ENCODE results near the gene CRTAP.

Gene CRTAP

GRCh38 chr3:33167284-33167683, 53.5 kb downstream of the CRTAP start:
- H3K27me3 ChIP-seq (ENCODE audit: control insufficient read depth in 5 of 5, insufficient read depth in 4 of 5, low read length in 5 of 5) = no peaks in the 10 kb centered on the region
- no peaks in the 10 kb centered on the region for H3K36me3 ChIP-seq (ENCODE audit: control insufficient read depth in 5 of 5, insufficient read depth in 5 of 5, low read length in 5 of 5)
- no peak overlapping the region for H3K9ac ChIP-seq (ENCODE audit: low read length in 5 of 5)
- no peaks in the 10 kb centered on the region for H3K4me1 ChIP-seq (ENCODE audit: control insufficient read depth in 5 of 5, insufficient read depth in 5 of 5, low read length in 5 of 5)
- no peak overlapping the region for H3K27ac ChIP-seq (ENCODE audit: low read depth, low read length)
- no peaks in the 10 kb centered on the region for H3K9me3 ChIP-seq (ENCODE audit: control insufficient read depth in 5 of 5, low read length in 5 of 5)
- H3K4me3 ChIP-seq (ENCODE audit: low read depth in 1 of 5, low read length in 5 of 5) = no peak overlapping the region

GRCh38 chr3:33167716-33168336, 54.0 kb downstream of the CRTAP start:
- H3K9ac ChIP-seq (ENCODE audit: low read length in 5 of 5) = no peak overlapping the region
- H3K27me3 ChIP-seq (ENCODE audit: control insufficient read depth in 5 of 5, insufficient read depth in 4 of 5, low read length in 5 of 5) = no peaks in the 10 kb centered on the region
- H3K27ac ChIP-seq (ENCODE audit: low read depth, low read length) = no peak overlapping the region
- H3K4me3 ChIP-seq (ENCODE audit: low read depth in 1 of 5, low read length in 5 of 5) = no peak overlapping the region
- no peaks in the 10 kb centered on the region for H3K9me3 ChIP-seq (ENCODE audit: control insufficient read depth in 5 of 5, low read length in 5 of 5)
- no peaks in the 10 kb centered on the region for H3K36me3 ChIP-seq (ENCODE audit: control insufficient read depth in 5 of 5, insufficient read depth in 5 of 5, low read length in 5 of 5)
- H3K4me1 ChIP-seq (ENCODE audit: control insufficient read depth in 5 of 5, insufficient read depth in 5 of 5, low read length in 5 of 5) = no peaks in the 10 kb centered on the region

DNA sequence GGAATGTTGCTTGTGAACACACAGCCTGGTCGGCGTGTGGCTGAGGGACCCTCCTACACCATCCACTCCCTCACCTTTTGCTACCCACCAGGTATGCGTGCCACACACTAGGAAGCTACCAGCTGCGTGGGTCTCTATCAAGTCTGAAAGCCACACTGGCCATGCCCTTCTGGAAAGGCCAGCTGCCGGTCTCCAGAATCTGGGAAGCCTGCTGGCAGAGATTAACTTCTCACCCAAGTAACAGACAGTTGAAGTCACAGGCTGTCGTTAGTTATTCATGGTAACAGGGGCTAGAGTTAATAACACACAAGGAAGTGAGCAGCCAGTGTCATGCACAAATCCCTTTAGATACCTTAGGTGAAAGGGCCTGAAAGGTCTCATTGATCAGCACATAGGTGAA, 56.7 kb downstream of the CRTAP start:
- H3K9ac ChIP-seq (ENCODE audit: low read length in 5 of 5) = no peak overlapping the region
- no peaks in the 10 kb centered on the region for H3K4me1 ChIP-seq (ENCODE audit: control insufficient read depth in 5 of 5, insufficient read depth in 5 of 5, low read length in 5 of 5)
- no peaks in the 10 kb centered on the region for H3K36me3 ChIP-seq (ENCODE audit: control insufficient read depth in 5 of 5, insufficient read depth in 5 of 5, low read length in 5 of 5)
- no peak overlapping the region for H3K4me3 ChIP-seq (ENCODE audit: low read depth in 1 of 5, low read length in 5 of 5)
- H3K27ac ChIP-seq (ENCODE audit: low read depth, low read length) = no peak overlapping the region
- H3K9me3 ChIP-seq (ENCODE audit: control insufficient read depth in 5 of 5, low read length in 5 of 5) = no peaks in the 10 kb centered on the region
- H3K27me3 ChIP-seq (ENCODE audit: control insufficient read depth in 5 of 5, insufficient read depth in 4 of 5, low read length in 5 of 5) = no peaks in the 10 kb centered on the region

GRCh38 chr3:33171580-33171979, 57.8 kb downstream of the CRTAP start:
- Histone ChIP-seq H3K27ac (ENCODE audit: low read depth, low read length) (no peak overlapping the region), H3K27me3 (ENCODE audit: control insufficient read depth in 5 of 5, insufficient read depth in 4 of 5, low read length in 5 of 5) (no peaks in the 10 kb centered on the region), H3K4me3 (ENCODE audit: low read depth in 1 of 5, low read length in 5 of 5) (no peak overlapping the region), H3K9me3 (ENCODE audit: control insufficient read depth in 5 of 5, low read length in 5 of 5) (no peaks in the 10 kb centered on the region), H3K9ac (ENCODE audit: low read length in 5 of 5) (no peak overlapping the region), H3K4me1 (ENCODE audit: control insufficient read depth in 5 of 5, insufficient read depth in 5 of 5, low read length in 5 of 5) (no peaks in the 10 kb centered on the region), H3K36me3 (ENCODE audit: control insufficient read depth in 5 of 5, insufficient read depth in 5 of 5, low read length in 5 of 5) (no peaks in the 10 kb centered on the region)

- H3K27me3 ChIP-seq (ENCODE audit: control insufficient read depth in 5 of 5, insufficient read depth in 4 of 5, low read length in 5 of 5) = no peaks in the 10 kb centered on the region
- H3K4me1 ChIP-seq (ENCODE audit: control insufficient read depth in 5 of 5, insufficient read depth in 5 of 5, low read length in 5 of 5) = no peaks in the 10 kb centered on the region
- no peaks in the 10 kb centered on the region for H3K9me3 ChIP-seq (ENCODE audit: control insufficient read depth in 5 of 5, low read length in 5 of 5)
- H3K4me3 ChIP-seq (ENCODE audit: low read depth in 1 of 5, low read length in 5 of 5) = no peak overlapping the region
- no peak overlapping the region for H3K9ac ChIP-seq (ENCODE audit: low read length in 5 of 5)
- H3K36me3 ChIP-seq (ENCODE audit: control insufficient read depth in 5 of 5, insufficient read depth in 5 of 5, low read length in 5 of 5) = no peaks in the 10 kb centered on the region
- no peak overlapping the region for H3K27ac ChIP-seq (ENCODE audit: low read depth, low read length)
These were observed 59.3 kb downstream of the CRTAP start for GRCh38 chr3:33173103-33173502.

- no peaks in the 10 kb centered on the region for H3K27me3 ChIP-seq (ENCODE audit: control insufficient read depth in 5 of 5, insufficient read depth in 4 of 5, low read length in 5 of 5)
- no peak overlapping the region for H3K4me3 ChIP-seq (ENCODE audit: low read depth in 1 of 5, low read length in 5 of 5)
- peaks cover 0 to 2% (median 1%) of the 10 kb centered on the region in 5 donors for H3K9me3 ChIP-seq (ENCODE audit: control insufficient read depth in 5 of 5, low read length in 5 of 5)
- H3K4me1 ChIP-seq (ENCODE audit: control insufficient read depth in 5 of 5, insufficient read depth in 5 of 5, low read length in 5 of 5) = no peaks in the 10 kb centered on the region
- H3K9ac ChIP-seq (ENCODE audit: low read length in 5 of 5) = no peak overlapping the region
- H3K27ac ChIP-seq (ENCODE audit: low read depth, low read length) = no peak overlapping the region
- H3K36me3 ChIP-seq (ENCODE audit: control insufficient read depth in 5 of 5, insufficient read depth in 5 of 5, low read length in 5 of 5) = no peaks in the 10 kb centered on the region
These were observed 59.9 kb downstream of the CRTAP start for GRCh38 chr3:33173672-33174071.

- H3K27ac ChIP-seq (ENCODE audit: low read depth, low read length) = no peak overlapping the region
These were observed 60.3 kb downstream of the CRTAP start for GRCh38 chr3:33174095-33174494.

GRCh38 chr3:33174711-33175414, 61.0 kb downstream of the CRTAP start:
- no peak overlapping the region for H3K9ac ChIP-seq (ENCODE audit: low read length in 5 of 5)
- no peaks in the 10 kb centered on the region for H3K4me1 ChIP-seq (ENCODE audit: control insufficient read depth in 5 of 5, insufficient read depth in 5 of 5, low read length in 5 of 5)
- H3K36me3 ChIP-seq (ENCODE audit: control insufficient read depth in 5 of 5, insufficient read depth in 5 of 5, low read length in 5 of 5) = no peaks in the 10 kb centered on the region
- H3K27me3 ChIP-seq (ENCODE audit: control insufficient read depth in 5 of 5, insufficient read depth in 4 of 5, low read length in 5 of 5) = no peaks in the 10 kb centered on the region
- H3K9me3 ChIP-seq (ENCODE audit: control insufficient read depth in 5 of 5, low read length in 5 of 5) = peaks cover 0 to 6% (median 3%) of the 10 kb centered on the region in 5 donors
- H3K4me3 ChIP-seq (ENCODE audit: low read depth in 1 of 5, low read length in 5 of 5) = no peak overlapping the region
- no peak overlapping the region for H3K27ac ChIP-seq (ENCODE audit: low read depth, low read length)

More at GRCh38 chr3:33174095-33174494, 60.3 kb downstream of the CRTAP start:
- H3K36me3 ChIP-seq (ENCODE audit: control insufficient read depth in 5 of 5, insufficient read depth in 5 of 5, low read length in 5 of 5) = no peaks in the 10 kb centered on the region
- no peaks in the 10 kb centered on the region for H3K4me1 ChIP-seq (ENCODE audit: control insufficient read depth in 5 of 5, insufficient read depth in 5 of 5, low read length in 5 of 5)
- H3K9ac ChIP-seq (ENCODE audit: low read length in 5 of 5) = no peak overlapping the region
- no peaks in the 10 kb centered on the region for H3K27me3 ChIP-seq (ENCODE audit: control insufficient read depth in 5 of 5, insufficient read depth in 4 of 5, low read length in 5 of 5)
- H3K4me3 ChIP-seq (ENCODE audit: low read depth in 1 of 5, low read length in 5 of 5) = no peak overlapping the region
- peaks cover 0 to 4% (median 3%) of the 10 kb centered on the region in 5 donors for H3K9me3 ChIP-seq (ENCODE audit: control insufficient read depth in 5 of 5, low read length in 5 of 5)

- Histone ChIP-seq H3K27ac (ENCODE audit: low read depth, low read length) (no peak overlapping the region), H3K36me3 (ENCODE audit: control insufficient read depth in 5 of 5, insufficient read depth in 5 of 5, low read length in 5 of 5) (no peaks in the 10 kb centered on the region)
These were observed 65.3 kb downstream of the CRTAP start for GRCh38 chr3:33179132-33179531.

DNA sequence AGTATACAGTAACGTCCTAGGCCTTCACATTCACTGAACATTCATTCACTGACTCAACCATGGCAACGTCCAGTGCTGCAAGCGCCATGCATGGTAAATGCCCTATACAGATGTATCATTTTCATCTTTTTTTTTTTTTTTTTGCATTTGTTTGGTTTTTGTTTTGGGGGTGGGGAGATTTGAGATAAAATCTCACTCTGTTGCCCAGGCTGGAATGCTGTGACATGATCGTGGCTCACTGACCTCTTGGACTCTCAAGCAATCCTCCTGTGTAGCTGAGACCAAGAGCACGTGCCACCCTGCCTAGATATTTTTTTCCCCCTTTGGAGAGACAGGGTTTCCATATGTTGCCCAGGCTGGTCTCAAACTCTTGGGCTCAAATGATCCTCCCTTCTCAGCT, 67.4 kb downstream of the CRTAP start:
- Histone ChIP-seq H3K36me3 (ENCODE audit: control insufficient read depth in 5 of 5, insufficient read depth in 5 of 5, low read length in 5 of 5) (no peaks in the 10 kb centered on the region), H3K9ac (ENCODE audit: low read length in 5 of 5) (no peak overlapping the region), H3K4me3 (ENCODE audit: low read depth in 1 of 5, low read length in 5 of 5) (no peak overlapping the region), H3K27me3 (ENCODE audit: control insufficient read depth in 5 of 5, insufficient read depth in 4 of 5, low read length in 5 of 5) (no peaks in the 10 kb centered on the region), H3K27ac (ENCODE audit: low read depth, low read length) (no peak overlapping the region), H3K4me1 (ENCODE audit: control insufficient read depth in 5 of 5, insufficient read depth in 5 of 5, low read length in 5 of 5) (no peaks in the 10 kb centered on the region), H3K9me3 (ENCODE audit: control insufficient read depth in 5 of 5, low read length in 5 of 5) (peaks cover 0 to 6% (median 3%) of the 10 kb centered on the region in 5 donors)

More at GRCh38 chr3:33179132-33179531, 65.3 kb downstream of the CRTAP start:
- Histone ChIP-seq H3K9me3 (ENCODE audit: control insufficient read depth in 5 of 5, low read length in 5 of 5) (peaks cover 0 to 6% (median 3%) of the 10 kb centered on the region in 5 donors), H3K27me3 (ENCODE audit: control insufficient read depth in 5 of 5, insufficient read depth in 4 of 5, low read length in 5 of 5) (no peaks in the 10 kb centered on the region), H3K4me3 (ENCODE audit: low read depth in 1 of 5, low read length in 5 of 5) (no peak overlapping the region), H3K4me1 (ENCODE audit: control insufficient read depth in 5 of 5, insufficient read depth in 5 of 5, low read length in 5 of 5) (no peaks in the 10 kb centered on the region), H3K9ac (ENCODE audit: low read length in 5 of 5) (no peak overlapping the region)
